ENCODE measurements around the gene SUPT16H.

Gene SUPT16H

GRCh38 chr14:21350539-21350938, 33.3 kb downstream of the SUPT16H start:
- H3K9ac ChIP-seq (ENCODE audit: insufficient read length) = no peak overlapping the region
- TF ChIP-seq EZH2 (IDR thresholded peaks at IDR 0.05) (no peak), POLR2AphosphoS5 (IDR thresholded peaks at IDR 0.05; ENCODE audit: borderline replicate concordance, low read depth, low read length) (peak; percentile 16; the same call in 1 of the 2 replicates)
- H3K27ac ChIP-seq = no peak overlapping the region
- no peak overlapping the region for H3K4me3 ChIP-seq
- DNase-seq (ENCODE audit: low read depth, low spot score) = no peak
- no peaks in the 10 kb centered on the region for H3K9me3 ChIP-seq (ENCODE audit: low read depth, low read length)
- H3K36me3 ChIP-seq (ENCODE audit: insufficient read depth, low read length) = peaks cover 49% of the 10 kb centered on the region

- H3K27ac ChIP-seq = no peak overlapping the region
- no peak overlapping the region for H3K4me3 ChIP-seq
- TF ChIP-seq POLR2AphosphoS5 (IDR thresholded peaks at IDR 0.05; ENCODE audit: borderline replicate concordance, low read depth, low read length) (no peak), EZH2 (IDR thresholded peaks at IDR 0.05) (no peak), FOXP2 (optimal IDR thresholded peaks at IDR 0.05; ENCODE audit: control extremely low read depth, extremely low read length, insufficient read depth) (no peak)
Measured at GRCh38 chr14:21347201-21347600, 36.6 kb downstream of the SUPT16H start.

GRCh38 chr14:21346532-21347135, 37.2 kb downstream of the SUPT16H start:
- TF ChIP-seq FOXP2 (optimal IDR thresholded peaks at IDR 0.05; ENCODE audit: control extremely low read depth, extremely low read length, insufficient read depth) (no peak), EZH2 (IDR thresholded peaks at IDR 0.05) (no peak), POLR2AphosphoS5 (IDR thresholded peaks at IDR 0.05; ENCODE audit: borderline replicate concordance, low read depth, low read length) (no peak)
- Histone ChIP-seq H3K9ac (ENCODE audit: insufficient read length) (no peak overlapping the region), H3K36me3 (ENCODE audit: insufficient read depth, low read length) (peaks cover 12% of the 10 kb centered on the region), H3K4me3 (no peak overlapping the region), H3K9me3 (ENCODE audit: low read depth, low read length) (no peaks in the 10 kb centered on the region), H3K27ac (no peak overlapping the region)
- no peak for DNase-seq (ENCODE audit: low read depth, low spot score)

More at GRCh38 chr14:21347201-21347600, 36.6 kb downstream of the SUPT16H start:
- no peaks in the 10 kb centered on the region for H3K9me3 ChIP-seq (ENCODE audit: low read depth, low read length)
- DNase-seq (ENCODE audit: low read depth, low spot score) = no peak
- peaks cover 18% of the 10 kb centered on the region for H3K36me3 ChIP-seq (ENCODE audit: insufficient read depth, low read length)
- H3K9ac ChIP-seq (ENCODE audit: insufficient read length) = no peak overlapping the region

- no peak overlapping the region for H3K9ac ChIP-seq (ENCODE audit: insufficient read length)
- no peaks in the 10 kb centered on the region for H3K36me3 ChIP-seq (ENCODE audit: insufficient read depth, low read length)
- H3K9me3 ChIP-seq (ENCODE audit: low read depth, low read length) = no peaks in the 10 kb centered on the region
- H3K27ac ChIP-seq = no peak overlapping the region
- TF ChIP-seq EZH2 (IDR thresholded peaks at IDR 0.05) (no peak), FOXP2 (optimal IDR thresholded peaks at IDR 0.05; ENCODE audit: control extremely low read depth, extremely low read length, insufficient read depth) (no peak), POLR2AphosphoS5 (IDR thresholded peaks at IDR 0.05; ENCODE audit: borderline replicate concordance, low read depth, low read length) (no peak)
- no peak for DNase-seq (ENCODE audit: low read depth, low spot score)
- no peak overlapping the region for H3K4me3 ChIP-seq
Measured at GRCh38 chr14:21343035-21343794, 40.6 kb downstream of the SUPT16H start.

- Histone ChIP-seq H3K36me3 (ENCODE audit: insufficient read depth, low read length) (no peaks in the 10 kb centered on the region), H3K27ac (no peak overlapping the region), H3K9me3 (ENCODE audit: low read depth, low read length) (no peaks in the 10 kb centered on the region), H3K4me3 (no peak overlapping the region), H3K9ac (ENCODE audit: insufficient read length) (no peak overlapping the region)
- no peak for DNase-seq (ENCODE audit: low read depth, low spot score)
- no peak for TF ChIP-seq FOXP2 (optimal IDR thresholded peaks at IDR 0.05; ENCODE audit: control extremely low read depth, extremely low read length, insufficient read depth)
Measured at GRCh38 chr14:21334202-21334906, 49.5 kb downstream of the SUPT16H start.

GRCh38 chr14:21332950-21333349, 50.9 kb downstream of the SUPT16H start:
- Histone ChIP-seq H3K27ac (no peak overlapping the region), H3K4me3 (no peak overlapping the region), H3K9ac (ENCODE audit: insufficient read length) (no peak overlapping the region), H3K9me3 (ENCODE audit: low read depth, low read length) (no peaks in the 10 kb centered on the region), H3K36me3 (ENCODE audit: insufficient read depth, low read length) (no peaks in the 10 kb centered on the region)
- TF ChIP-seq EZH2 (IDR thresholded peaks at IDR 0.05) = no peak
- TF ChIP-seq FOXP2 (optimal IDR thresholded peaks at IDR 0.05; ENCODE audit: control extremely low read depth, extremely low read length, insufficient read depth) = no peak
- no peak for TF ChIP-seq POLR2AphosphoS5 (IDR thresholded peaks at IDR 0.05; ENCODE audit: borderline replicate concordance, low read depth, low read length)
- DNase-seq (ENCODE audit: low read depth, low spot score) = no peak

- TF ChIP-seq POLR2AphosphoS5 (IDR thresholded peaks at IDR 0.05; ENCODE audit: borderline replicate concordance, low read depth, low read length) = no peak
- TF ChIP-seq FOXP2 (optimal IDR thresholded peaks at IDR 0.05; ENCODE audit: control extremely low read depth, extremely low read length, insufficient read depth) = no peak
- no peak for TF ChIP-seq EZH2 (IDR thresholded peaks at IDR 0.05)
- no peaks in the 10 kb centered on the region for H3K9me3 ChIP-seq (ENCODE audit: low read depth, low read length)
- no peaks in the 10 kb centered on the region for H3K36me3 ChIP-seq (ENCODE audit: insufficient read depth, low read length)
- no peak overlapping the region for H3K4me3 ChIP-seq
- no peak overlapping the region for H3K27ac ChIP-seq
- no peak for DNase-seq (ENCODE audit: low read depth, low spot score)
- H3K9ac ChIP-seq (ENCODE audit: insufficient read length) = no peak overlapping the region
Measured at GRCh38 chr14:21326972-21327371, 56.8 kb downstream of the SUPT16H start.

- TF ChIP-seq POLR2AphosphoS5 (IDR thresholded peaks at IDR 0.05; ENCODE audit: borderline replicate concordance, low read depth, low read length) = no peak
- TF ChIP-seq EZH2 (IDR thresholded peaks at IDR 0.05) = no peak
- TF ChIP-seq FOXP2 (optimal IDR thresholded peaks at IDR 0.05; ENCODE audit: control extremely low read depth, extremely low read length, insufficient read depth) = no peak
- H3K9me3 ChIP-seq (ENCODE audit: low read depth, low read length) = no peaks in the 10 kb centered on the region
- no peaks in the 10 kb centered on the region for H3K36me3 ChIP-seq (ENCODE audit: insufficient read depth, low read length)
- H3K4me3 ChIP-seq = no peak overlapping the region
- DNase-seq (ENCODE audit: low read depth, low spot score) = no peak
- no peak overlapping the region for H3K27ac ChIP-seq
- no peak overlapping the region for H3K9ac ChIP-seq (ENCODE audit: insufficient read length)
Measured at GRCh38 chr14:21322716-21323115, 61.1 kb downstream of the SUPT16H start.
